LNCaP clone FGC (cell line): ENCODE results near the gene PTBP1.
"Not testable (repeated sequence)": the region's sequence is repeated elsewhere in the genome, so short reads cannot be mapped to it uniquely, and the experiment has no call there.

Experiments
- DNase-seq: peaks from one replicate; pipeline ENCODE4 v3.0.0-alpha.2; 2011; ENCODE audit warnings: low read depth
- H3K4me3 ChIP-seq: 2 replicates; pipeline ENCODE4 v1.5.1; 2011; ENCODE audit warnings: mild to moderate bottlenecking, low read depth, low read length, control low read depth
- CTCF ChIP-seq: IDR thresholded peaks from 2 replicates; pipeline ENCODE4 v1.5.1; 2012; ENCODE audit warnings: mild to moderate bottlenecking; ENCODE audit not compliant: control insufficient read depth, insufficient read depth; ENCODE audit errors: extremely low read depth

Gene PTBP1

GRCh38 chr19:853014-853585 lies 55.8 kb downstream of the PTBP1 start:
- H3K4me3 ChIP-seq = no peak overlapping the region
- no peak for DNase-seq
- no peak for TF ChIP-seq CTCF

- H3K4me3 ChIP-seq, DNase-seq: not testable (repeated sequence)
Observed at GRCh38 chr19:853614-854220, 56.5 kb downstream of the PTBP1 start.

GRCh38 chr19:854549-854948 lies 57.3 kb downstream of the PTBP1 start:
- DNase-seq = no peak
- H3K4me3 ChIP-seq = no peak overlapping the region
- TF ChIP-seq CTCF = no peak

GRCh38 chr19:855142-855541 lies 57.9 kb downstream of the PTBP1 start:
- DNase-seq = no peak
- no peak overlapping the region for H3K4me3 ChIP-seq
- no peak for TF ChIP-seq CTCF

- TF ChIP-seq CTCF = no peak
Observed at GRCh38 chr19:855566-856120, 58.4 kb downstream of the PTBP1 start.

GRCh38 chr19:858284-858683 lies 61.0 kb downstream of the PTBP1 start:
- TF ChIP-seq CTCF = no peak
- H3K4me3 ChIP-seq = no peak overlapping the region
- DNase-seq = no peak

More at GRCh38 chr19:855566-856120, 58.4 kb downstream of the PTBP1 start:
- no peak for DNase-seq
- H3K4me3 ChIP-seq = no peak overlapping the region

- no peak for TF ChIP-seq CTCF
- DNase-seq = no peak
- H3K4me3 ChIP-seq = peak within 1 kb of the TSS; percentile 54
Observed at GRCh38 chr19:858868-859843, 61.9 kb downstream of the PTBP1 start, which contains the start of gene CFD. TSS of gene CFD (plus strand) at chr19:859664. CDS start at chr19:859690, 26 bp downstream.
